ENCODE results near the gene TEX38.

Gene TEX38

GRCh38 chr1:46665983-46666382 is 5.7 kb upstream of the TEX38 start:
- no peak overlapping the region for H3K4me3 ChIP-seq (ENCODE audit: low read depth, low read length)
- TF ChIP-seq CTCF (IDR thresholded peaks at IDR 0.05; ENCODE audit: low read depth, low read length, missing control alignments), result peak; percentile 7
- DNase-seq (ENCODE audit: low read depth), result no peak
- in situ Hi-C loops (cut with HindIII; ENCODE audit: low sequenced_read_pairs), result loop anchor here (5.0 kb wide), 1 partner anchor 36 kb away; no protein-coding TSS in a partner anchor

- TF ChIP-seq CTCF (IDR thresholded peaks at IDR 0.05; ENCODE audit: low read depth, low read length, missing control alignments), result no peak
- peak within 1 kb of the TSS; percentile 74 for H3K4me3 ChIP-seq (ENCODE audit: low read depth, low read length)
- peak; percentile 11 for DNase-seq (ENCODE audit: low read depth)
- in situ Hi-C loops (cut with HindIII; ENCODE audit: low sequenced_read_pairs), result loop anchor here (5.0 kb wide), 1 partner anchor 34 kb away; no protein-coding TSS in a partner anchor
Observed at GRCh38 chr1:46667782-46668760, 3.6 kb upstream of the TEX38 start, which contains the start of gene ATPAF1. ATPAF1 (minus strand) TSS chr1:46668364; CDS start chr1:46668322, 42 bp downstream.

GRCh38 chr1:46670134-46670533 is 1.5 kb upstream of the TEX38 start:
- no peak overlapping the region for H3K4me3 ChIP-seq (ENCODE audit: low read depth, low read length)
- no peak for DNase-seq (ENCODE audit: low read depth)
- in situ Hi-C loops (cut with HindIII; ENCODE audit: low sequenced_read_pairs), result no loop called here
- TF ChIP-seq CTCF (IDR thresholded peaks at IDR 0.05; ENCODE audit: low read depth, low read length, missing control alignments), result no peak

GRCh38 chr1:46672696-46673095 is 1.0 kb downstream of the TEX38 start:
- DNase-seq (ENCODE audit: low read depth), result no peak
- in situ Hi-C loops (cut with HindIII; ENCODE audit: low sequenced_read_pairs), result no loop called here
- H3K4me3 ChIP-seq (ENCODE audit: low read depth, low read length), result no peak overlapping the region
- no peak for TF ChIP-seq CTCF (IDR thresholded peaks at IDR 0.05; ENCODE audit: low read depth, low read length, missing control alignments)

GRCh38 chr1:46673749-46674182 is 2.1 kb downstream of the TEX38 start:
- no peak overlapping the region for H3K4me3 ChIP-seq (ENCODE audit: low read depth, low read length)
- in situ Hi-C loops (cut with HindIII; ENCODE audit: low sequenced_read_pairs), result no loop called here
- TF ChIP-seq CTCF (IDR thresholded peaks at IDR 0.05; ENCODE audit: low read depth, low read length, missing control alignments), result no peak
- no peak for DNase-seq (ENCODE audit: low read depth)

GRCh38 chr1:46675549-46676314 is 4.1 kb downstream of the TEX38 start:
- no peak overlapping the region for H3K4me3 ChIP-seq (ENCODE audit: low read depth, low read length)
- TF ChIP-seq CTCF (IDR thresholded peaks at IDR 0.05; ENCODE audit: low read depth, low read length, missing control alignments), result no peak
- no peak for DNase-seq (ENCODE audit: low read depth)
- in situ Hi-C loops (cut with HindIII; ENCODE audit: low sequenced_read_pairs), result no loop called here

Data from astrocyte of the cerebellum (primary cell).